C4-2B (cell line): ENCODE measurements around the gene GRB14.

ENCODE experiments used
- CTCF ChIP-seq: fragments of 450-650 bp; conservative IDR thresholded peaks from 2 replicates; pipeline ENCODE4 v1.5.1; 2017; ENCODE audit warnings: mild to moderate bottlenecking
- ZFX ChIP-seq: fragments of 450-650 bp; IDR thresholded peaks from 2 replicates; pipeline ENCODE4 v1.6.1; 2017

GRCh38 chr2:164558450-164558849 is 62.8 kb downstream of the GRB14 start:
- TF ChIP-seq ZFX (no peak), CTCF (no peak)
